ENCODE results near the gene GLYR1. TPM values are rescaled to one million over a fixed set of nuclear protein-coding genes. Genes with fewer than 3 reads are reported as not detected.

The GLYR1 gene
- total RNA-seq, 1 experiment from 2014 or later = 79.9 TPM

GRCh38 chr16:4776141-4776705 lies 70.9 kb downstream of the GLYR1 start:
- DNase-seq (ENCODE audit: low spot score) = no peak
- in situ Hi-C loops (cut with HindIII; ENCODE audit: low sequenced_read_pairs) = no loop called here

- DNase-seq (ENCODE audit: low spot score) = no peak
- in situ Hi-C loops (cut with HindIII; ENCODE audit: low sequenced_read_pairs) = no loop called here
Measured at GRCh38 chr16:4775005-4775404, 72.1 kb downstream of the GLYR1 start.

- in situ Hi-C loops (cut with HindIII; ENCODE audit: low sequenced_read_pairs) = no loop called here
- DNase-seq (ENCODE audit: low spot score) = no peak
Measured at GRCh38 chr16:4772351-4772750, 74.7 kb downstream of the GLYR1 start.

- DNase-seq (ENCODE audit: low spot score) = no peak
- in situ Hi-C loops (cut with HindIII; ENCODE audit: low sequenced_read_pairs) = no loop called here
Measured at GRCh38 chr16:4771646-4772045, 75.4 kb downstream of the GLYR1 start.

GRCh38 chr16:4769306-4769638 lies 77.8 kb downstream of the GLYR1 start:
- peak; percentile 7 for DNase-seq (ENCODE audit: low spot score)
- in situ Hi-C loops (cut with HindIII; ENCODE audit: low sequenced_read_pairs) = no loop called here

- peak; percentile 95 for DNase-seq (ENCODE audit: low spot score)
- in situ Hi-C loops (cut with HindIII; ENCODE audit: low sequenced_read_pairs) = no loop called here
Measured at GRCh38 chr16:4768549-4769305, 78.4 kb downstream of the GLYR1 start.

GRCh38 chr16:4767872-4768548 lies 79.1 kb downstream of the GLYR1 start:
- DNase-seq (ENCODE audit: low spot score) = peak; percentile 7
- in situ Hi-C loops (cut with HindIII; ENCODE audit: low sequenced_read_pairs) = no loop called here

GRCh38 chr16:4766875-4767628 lies 80.0 kb downstream of the GLYR1 start, which contains the start of gene ZNF500:
Gene ZNF500 (minus strand): TSS chr16:4767162. CDS start chr16:4765978, 1,184 bp downstream.
- in situ Hi-C loops (cut with HindIII; ENCODE audit: low sequenced_read_pairs) = no loop called here
- peak; percentile 97 for DNase-seq (ENCODE audit: low spot score)

GRCh38 chr16:4765511-4766474 lies 81.3 kb downstream of the GLYR1 start:
- in situ Hi-C loops (cut with HindIII; ENCODE audit: low sequenced_read_pairs) = no loop called here

GRCh38 chr16:4763791-4764190 lies 83.3 kb downstream of the GLYR1 start:
- DNase-seq (ENCODE audit: low spot score) = no peak
- in situ Hi-C loops (cut with HindIII; ENCODE audit: low sequenced_read_pairs) = no loop called here

More at GRCh38 chr16:4765511-4766474, 81.3 kb downstream of the GLYR1 start:
- DNase-seq (ENCODE audit: low spot score) = no peak

- no peak for DNase-seq (ENCODE audit: low spot score)
- in situ Hi-C loops (cut with HindIII; ENCODE audit: low sequenced_read_pairs) = no loop called here
Measured at GRCh38 chr16:4762205-4762604, 84.9 kb downstream of the GLYR1 start.

- no peak for DNase-seq (ENCODE audit: low spot score)
- in situ Hi-C loops (cut with HindIII; ENCODE audit: low sequenced_read_pairs) = no loop called here
Measured at GRCh38 chr16:4760221-4760910, 86.7 kb downstream of the GLYR1 start.

GRCh38 chr16:4755687-4756086 lies 91.4 kb downstream of the GLYR1 start:
- in situ Hi-C loops (cut with HindIII; ENCODE audit: low sequenced_read_pairs) = no loop called here
- DNase-seq (ENCODE audit: low spot score) = no peak

GRCh38 chr16:4754865-4755264 lies 92.2 kb downstream of the GLYR1 start:
- DNase-seq (ENCODE audit: low spot score) = no peak
- in situ Hi-C loops (cut with HindIII; ENCODE audit: low sequenced_read_pairs) = no loop called here

- DNase-seq (ENCODE audit: low spot score) = no peak
- in situ Hi-C loops (cut with HindIII; ENCODE audit: low sequenced_read_pairs) = no loop called here
Measured at GRCh38 chr16:4753227-4753626, 93.9 kb downstream of the GLYR1 start.
